ENCODE data around the gene WDR7.

The WDR7 gene

GRCh38 chr18:56804395-56804794, 153.2 kb downstream of the WDR7 start:
- no peak overlapping the region for H3K4me2 ChIP-seq

GRCh38 chr18:56807901-56808300, 156.7 kb downstream of the WDR7 start:
- Histone ChIP-seq H3K27me3 (ENCODE audit: insufficient read depth, low read depth) (no peaks in the 10 kb centered on the region), H3K4me3 (IDR thresholded peaks at IDR 0.05; ENCODE audit: insufficient read depth, low read depth, low read length) (no peak overlapping the region), H3K4me2 (no peak overlapping the region), H2AFZ (ENCODE audit: low read depth) (no peak overlapping the region), H3K9ac (no peak overlapping the region), H3K27ac (no peak overlapping the region), H3K36me3 (ENCODE audit: insufficient read depth) (no peaks in the 10 kb centered on the region), H3K79me2 (ENCODE audit: insufficient read depth, low read depth) (no peaks in the 10 kb centered on the region), H4K20me1 (ENCODE audit: insufficient read depth) (no peaks in the 10 kb centered on the region; the same call in 1 of the 2 replicates), H3K4me1 (ENCODE audit: low read depth, poor library complexity, severe bottlenecking) (peaks cover 4% of the 10 kb centered on the region)
- no peak for TF ChIP-seq CTCF (conservative IDR thresholded peaks at IDR 0.05; ENCODE audit: low read depth, low read length)

More at GRCh38 chr18:56804395-56804794, 153.2 kb downstream of the WDR7 start:
- H3K9ac ChIP-seq: no peak overlapping the region
- no peak for TF ChIP-seq CTCF (conservative IDR thresholded peaks at IDR 0.05; ENCODE audit: low read depth, low read length)
- no peaks in the 10 kb centered on the region for H3K79me2 ChIP-seq (ENCODE audit: insufficient read depth, low read depth)
- no peaks in the 10 kb centered on the region; the same call in 1 of the 2 replicates for H4K20me1 ChIP-seq (ENCODE audit: insufficient read depth)
- no peaks in the 10 kb centered on the region for H3K27me3 ChIP-seq (ENCODE audit: insufficient read depth, low read depth)
- H3K36me3 ChIP-seq (ENCODE audit: insufficient read depth): no peaks in the 10 kb centered on the region
- no peak overlapping the region for H3K27ac ChIP-seq
- H3K4me1 ChIP-seq (ENCODE audit: low read depth, poor library complexity, severe bottlenecking): peaks cover 4% of the 10 kb centered on the region
- H2AFZ ChIP-seq (ENCODE audit: low read depth): no peak overlapping the region
- H3K4me3 ChIP-seq (IDR thresholded peaks at IDR 0.05; ENCODE audit: insufficient read depth, low read depth, low read length): no peak overlapping the region

GRCh38 chr18:56812674-56813073, 161.5 kb downstream of the WDR7 start:
- TF ChIP-seq CTCF (conservative IDR thresholded peaks at IDR 0.05; ENCODE audit: low read depth, low read length): no peak
- H3K27ac ChIP-seq: no peak overlapping the region

GRCh38 chr18:56815926-56816325, 164.8 kb downstream of the WDR7 start:
- Histone ChIP-seq H3K4me2 (no peak overlapping the region), H3K4me3 (IDR thresholded peaks at IDR 0.05; ENCODE audit: insufficient read depth, low read depth, low read length) (no peak overlapping the region), H3K27me3 (ENCODE audit: insufficient read depth, low read depth) (no peaks in the 10 kb centered on the region), H3K36me3 (ENCODE audit: insufficient read depth) (no peaks in the 10 kb centered on the region), H3K9ac (no peak overlapping the region), H3K4me1 (ENCODE audit: low read depth, poor library complexity, severe bottlenecking) (no peaks in the 10 kb centered on the region), H3K27ac (no peak overlapping the region), H4K20me1 (ENCODE audit: insufficient read depth) (no peaks in the 10 kb centered on the region), H3K79me2 (ENCODE audit: insufficient read depth, low read depth) (no peaks in the 10 kb centered on the region), H2AFZ (ENCODE audit: low read depth) (no peak overlapping the region)
- TF ChIP-seq CTCF (conservative IDR thresholded peaks at IDR 0.05; ENCODE audit: low read depth, low read length): no peak

More at GRCh38 chr18:56812674-56813073, 161.5 kb downstream of the WDR7 start:
- Histone ChIP-seq H3K4me3 (IDR thresholded peaks at IDR 0.05; ENCODE audit: insufficient read depth, low read depth, low read length) (no peak overlapping the region), H3K4me2 (no peak overlapping the region), H3K9ac (no peak overlapping the region), H3K79me2 (ENCODE audit: insufficient read depth, low read depth) (no peaks in the 10 kb centered on the region), H3K36me3 (ENCODE audit: insufficient read depth) (no peaks in the 10 kb centered on the region), H3K27me3 (ENCODE audit: insufficient read depth, low read depth) (no peaks in the 10 kb centered on the region), H3K4me1 (ENCODE audit: low read depth, poor library complexity, severe bottlenecking) (no peaks in the 10 kb centered on the region), H4K20me1 (ENCODE audit: insufficient read depth) (no peaks in the 10 kb centered on the region), H2AFZ (ENCODE audit: low read depth) (no peak overlapping the region)
